ENCODE data around the gene TMEM205.

- no peak for TF ChIP-seq CTCF (conservative IDR thresholded peaks at IDR 0.05; ENCODE audit: low read length)
- no peak for TF ChIP-seq EZH2phosphoT487 (IDR thresholded peaks at IDR 0.05; ENCODE audit: borderline replicate concordance)
Observed at GRCh38 chr19:11338121-11338520, 7.9 kb downstream of the TMEM205 start.
